HEK293 (cell line): ENCODE measurements around the gene PPFIA4.

ENCODE experiments used
- CTCF ChIP-seq: fragments of 450-650 bp; formaldehyde crosslinking; IDR thresholded peaks from 2 replicates; pipeline ENCODE4 v1.5.1; 2016; ENCODE audit warnings: missing biosample characterization, missing genetic modification characterization
- KLF16 ChIP-seq: fragments of 450-650 bp; formaldehyde crosslinking; IDR thresholded peaks from 2 replicates; pipeline ENCODE4 v1.5.1; 2017; ENCODE audit warnings: missing biosample characterization, missing genetic modification characterization
- MZF1 ChIP-seq: fragments of 450-650 bp; formaldehyde crosslinking; IDR thresholded peaks from 2 replicates; pipeline ENCODE4 v1.5.1; 2017; ENCODE audit warnings: missing biosample characterization, missing genetic modification characterization, borderline replicate concordance
- REST ChIP-seq: fragments of 450-650 bp; formaldehyde crosslinking; IDR thresholded peaks from 2 replicates; pipeline ENCODE4 v1.5.1; 2016; ENCODE audit warnings: missing biosample characterization, missing genetic modification characterization
- SETDB1 ChIP-seq: IDR thresholded peaks from one replicate; pipeline ENCODE4 v1.6.1; 2017; ENCODE audit warnings: mild to moderate bottlenecking, low read length, moderate library complexity, mixed read lengths; ENCODE audit not compliant: insufficient read length
- YY1 ChIP-seq: fragments of 450-650 bp; formaldehyde crosslinking; IDR thresholded peaks from 2 replicates; pipeline ENCODE4 v1.5.1; 2018; ENCODE audit warnings: missing biosample characterization, missing genetic modification characterization
- ZBTB21 ChIP-seq: fragments of 450-650 bp; formaldehyde crosslinking; IDR thresholded peaks from 2 replicates; pipeline ENCODE4 v1.5.1; 2017; ENCODE audit warnings: missing biosample characterization, missing genetic modification characterization
- ZNF2 ChIP-seq: fragments of 450-650 bp; formaldehyde crosslinking; IDR thresholded peaks from 2 replicates; pipeline ENCODE4 v1.5.1; 2016; ENCODE audit warnings: missing biosample characterization, missing genetic modification characterization
- ZNF266 ChIP-seq: fragments of 450-650 bp; formaldehyde crosslinking; IDR thresholded peaks from 2 replicates; pipeline ENCODE4 v1.5.1; 2016; ENCODE audit warnings: missing biosample characterization, missing genetic modification characterization, low read depth
- ZNF350 ChIP-seq: fragments of 450-650 bp; formaldehyde crosslinking; IDR thresholded peaks from 2 replicates; pipeline ENCODE4 v1.5.0; 2017; ENCODE audit warnings: missing biosample characterization, mild to moderate bottlenecking, missing genetic modification characterization
- ZNF354C ChIP-seq: fragments of 450-650 bp; formaldehyde crosslinking; IDR thresholded peaks from 2 replicates; pipeline ENCODE4 v1.5.1; 2016; ENCODE audit warnings: missing biosample characterization, missing genetic modification characterization, low read depth, borderline replicate concordance
- ZNF518A ChIP-seq: fragments of 450-650 bp; formaldehyde crosslinking; conservative IDR thresholded peaks from 2 replicates; pipeline ENCODE4 v1.5.1; 2016; ENCODE audit warnings: low read depth, missing biosample characterization, missing genetic modification characterization
- ZNF548 ChIP-seq: fragments of 450-650 bp; formaldehyde crosslinking; IDR thresholded peaks from 2 replicates; pipeline ENCODE4 v1.5.1; 2016; ENCODE audit warnings: missing biosample characterization, missing genetic modification characterization
- ZNF596 ChIP-seq: fragments of 450-650 bp; IDR thresholded peaks from 2 replicates; pipeline ENCODE4 v1.5.0; 2018; ENCODE audit warnings: missing biosample characterization, mild to moderate bottlenecking, missing genetic modification characterization, moderate library complexity

- TF ChIP-seq ZNF350 (tag by site-specific recombination): no peak
- TF ChIP-seq CTCF (tag by site-specific recombination): no peak
- no peak for TF ChIP-seq ZNF354C
- no peak for TF ChIP-seq ZNF548 (tag by site-specific recombination)
- TF ChIP-seq MZF1 (tag by site-specific recombination): no peak
- TF ChIP-seq KLF16: no peak
- TF ChIP-seq SETDB1: no peak
- no peak for TF ChIP-seq REST
- no peak for TF ChIP-seq YY1 (tag by site-specific recombination)
- no peak for TF ChIP-seq ZNF596 (tag by site-specific recombination)
- TF ChIP-seq ZNF266 (tag by site-specific recombination): no peak
- no peak for TF ChIP-seq ZNF518A (tag by site-specific recombination)
- TF ChIP-seq ZBTB21 (tag by site-specific recombination): no peak
- TF ChIP-seq ZNF2 (tag by site-specific recombination): no peak
These were observed 12.0 kb downstream of the PPFIA4 start for GRCh38 chr1:203038217-203038741.
